PC-3 (cell line): ENCODE measurements around the gene LCLAT1. TPM values are rescaled to one million over a fixed set of nuclear protein-coding genes. Genes with fewer than 3 reads are reported as not detected.
"Not testable (repeated sequence)": the region's sequence is repeated elsewhere in the genome, so short reads cannot be mapped to it uniquely, and the experiment has no call there.

ENCODE experiments used
- ATAC-seq: fragments of 200-7000 bp; cut with Tn5 transposase; 2 replicates; pipeline ENCODE4 v1.9.1; 2020; ENCODE audit warnings: mild to moderate bottlenecking, moderate library complexity
- BruUV-seq: library from RNA; stranded (reverse); fragments of 400-500 nt; replicated peaks from 2 replicates; lab custom pipeline; 2021; lab: Mats Ljungman, UMichigan
- CTCF ChIA-PET: fragments of 300-600 bp; sonication (Branson Sonifier 250); formaldehyde crosslinking; loops from one replicate; lab custom pipeline; 2022; ENCODE audit warnings: antibody characterized with exemption; lab: Charles Lee
- POLR2A ChIA-PET: fragments of 300-600 bp; sonication (Branson Sonifier 250); formaldehyde crosslinking; loops from one replicate; lab custom pipeline; 2022; ENCODE audit warnings: antibody characterized with exemption; ENCODE audit not compliant: unreplicated experiment; lab: Charles Lee
- DNase-seq: peaks from one replicate; pipeline ENCODE4 v3.0.0-alpha.2; 2015
- H2AFZ ChIP-seq: fragments of 300-600 bp; sonication (generic); 2 replicates; pipeline ENCODE4 v1.6.0; 2016; ENCODE audit warnings: antibody characterized with exemption, low read length
- H3F3A ChIP-seq: fragments of 300-600 bp; sonication (generic); one replicate; pipeline ENCODE4 v1.6.0; 2017; ENCODE audit warnings: antibody characterized with exemption, low read length, control low read depth, mild to moderate bottlenecking; ENCODE audit not compliant: unreplicated experiment
- H3K27ac ChIP-seq: fragments of 300-600 bp; sonication (generic); 2 replicates; pipeline ENCODE4 v1.5.1; 2016; ENCODE audit warnings: mild to moderate bottlenecking, low read length
- H3K27me3 ChIP-seq: fragments of 300-600 bp; sonication (generic); 2 replicates; pipeline ENCODE4 v1.6.1; 2016; ENCODE audit warnings: low read length, mixed read lengths
- H3K36me3 ChIP-seq: fragments of 300-600 bp; sonication (generic); 2 replicates; pipeline ENCODE4 v1.6.1; 2016; ENCODE audit warnings: low read depth, mixed run types, low read length, mixed read lengths
- H3K4me1 ChIP-seq: fragments of 300-600 bp; sonication (generic); 2 replicates; pipeline ENCODE4 v1.5.1; 2016; ENCODE audit warnings: low read length; ENCODE audit not compliant: insufficient read depth
- H3K4me2 ChIP-seq: fragments of 300-600 bp; sonication (generic); 2 replicates; pipeline ENCODE4 v1.6.0; 2016; ENCODE audit warnings: low read length
- H3K4me3 ChIP-seq: fragments of 300-600 bp; sonication (generic); 2 replicates; pipeline ENCODE4 v1.5.1; 2016; ENCODE audit warnings: mild to moderate bottlenecking, low read length, mixed read lengths
- H3K79me2 ChIP-seq: fragments of 300-600 bp; sonication (generic); 2 replicates; pipeline ENCODE4 v1.6.1; 2017; ENCODE audit warnings: low read length, mixed read lengths
- H3K9ac ChIP-seq: fragments of 300-600 bp; sonication (generic); 2 replicates; pipeline ENCODE4 v1.6.0; 2016; ENCODE audit warnings: mild to moderate bottlenecking, low read length
- H3K9me2 ChIP-seq: fragments of 300-600 bp; sonication (generic); replicated peaks from 2 replicates; pipeline ENCODE4 v1.6.1; 2016; ENCODE audit warnings: mixed run types, low read length, mixed read lengths
- H3K9me3 ChIP-seq: fragments of 300-600 bp; sonication (generic); 2 replicates; pipeline ENCODE4 v1.6.1; 2016; ENCODE audit warnings: low read length, mixed read lengths
- H4K20me1 ChIP-seq: fragments of 300-600 bp; sonication (generic); 2 replicates; pipeline ENCODE4 v1.6.1; 2016; ENCODE audit warnings: low read length, mixed read lengths
- EZH2 ChIP-seq: fragments of 300-600 bp; sonication (generic); IDR thresholded peaks from one replicate; pipeline ENCODE4 v1.6.1; 2017; ENCODE audit warnings: antibody characterized with exemption, mild to moderate bottlenecking, low read length; ENCODE audit not compliant: unreplicated experiment
- EZH2phosphoT487 ChIP-seq: fragments of 300-600 bp; sonication (generic); IDR thresholded peaks from 2 replicates; pipeline ENCODE4 v1.6.1; 2018; ENCODE audit warnings: mild to moderate bottlenecking, antibody characterized with exemption, low read length, borderline replicate concordance
- intact Hi-C: fragments of 100-400 bp; cut with micrococcal nuclease; formaldehyde crosslinking; loops from 2 replicates; pipeline ENCODE4 v1.9.0; 2023
- total RNA-seq: library from RNA; depleted of rRNA; stranded (reverse); fragments of >200 nt; gene quantifications from 2 replicates; pipeline ENCODE4 v1.2.3, GENCODE V29; 2014
- TF ChIP-seq, protein P1 (sequence below): fragments of 300-600 bp; sonication (generic); conservative IDR thresholded peaks from 2 replicates; pipeline ENCODE4 v1.5.1; 2017; ENCODE audit warnings: antibody characterized with exemption, low read depth, mild to moderate bottlenecking, low read length

LCLAT1 gene
- total RNA-seq, 1 experiment from 2014 or later: 22.0 TPM

- no TSS peak for BruUV-seq
- POLR2A ChIA-PET: no interaction called here
- H3K79me2 ChIP-seq: peaks cover 39% of the 10 kb centered on the region
Observed at GRCh38 chr2:30493440-30493839, 46.4 kb downstream of the LCLAT1 start.

GRCh38 chr2:30495896-30496295 lies 48.9 kb downstream of the LCLAT1 start:
- BruUV-seq, H3F3A ChIP-seq, H3K27me3 ChIP-seq, H3K4me2 ChIP-seq, H3K9me2 ChIP-seq, ATAC-seq, H4K20me1 ChIP-seq, CTCF ChIA-PET, H3K4me3 ChIP-seq, H3K27ac ChIP-seq, DNase-seq, H2AFZ ChIP-seq, intact Hi-C loops, H3K9ac ChIP-seq, POLR2A ChIA-PET: not testable (repeated sequence)
- peaks cover 40% of the 10 kb centered on the region for H3K79me2 ChIP-seq
- H3K4me1 ChIP-seq: peaks cover 13% of the 10 kb centered on the region
- peaks cover 20% of the 10 kb centered on the region for H3K9me3 ChIP-seq
- peaks cover 30% of the 10 kb centered on the region for H3K36me3 ChIP-seq

More at GRCh38 chr2:30493440-30493839, 46.4 kb downstream of the LCLAT1 start:
- no peak for ATAC-seq
- H3K4me1 ChIP-seq: peaks cover 13% of the 10 kb centered on the region
- DNase-seq: no peak
- TF ChIP-seq EZH2phosphoT487 (no peak), EZH2 (no peak)
- TF ChIP-seq, protein P1, sequence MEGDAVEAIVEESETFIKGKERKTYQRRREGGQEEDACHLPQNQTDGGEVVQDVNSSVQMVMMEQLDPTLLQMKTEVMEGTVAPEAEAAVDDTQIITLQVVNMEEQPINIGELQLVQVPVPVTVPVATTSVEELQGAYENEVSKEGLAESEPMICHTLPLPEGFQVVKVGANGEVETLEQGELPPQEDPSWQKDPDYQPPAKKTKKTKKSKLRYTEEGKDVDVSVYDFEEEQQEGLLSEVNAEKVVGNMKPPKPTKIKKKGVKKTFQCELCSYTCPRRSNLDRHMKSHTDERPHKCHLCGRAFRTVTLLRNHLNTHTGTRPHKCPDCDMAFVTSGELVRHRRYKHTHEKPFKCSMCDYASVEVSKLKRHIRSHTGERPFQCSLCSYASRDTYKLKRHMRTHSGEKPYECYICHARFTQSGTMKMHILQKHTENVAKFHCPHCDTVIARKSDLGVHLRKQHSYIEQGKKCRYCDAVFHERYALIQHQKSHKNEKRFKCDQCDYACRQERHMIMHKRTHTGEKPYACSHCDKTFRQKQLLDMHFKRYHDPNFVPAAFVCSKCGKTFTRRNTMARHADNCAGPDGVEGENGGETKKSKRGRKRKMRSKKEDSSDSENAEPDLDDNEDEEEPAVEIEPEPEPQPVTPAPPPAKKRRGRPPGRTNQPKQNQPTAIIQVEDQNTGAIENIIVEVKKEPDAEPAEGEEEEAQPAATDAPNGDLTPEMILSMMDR: no peak
- no peaks in the 10 kb centered on the region for H4K20me1 ChIP-seq
- no peaks in the 10 kb centered on the region for H3K27me3 ChIP-seq
- no peak overlapping the region for H2AFZ ChIP-seq
- no peaks in the 10 kb centered on the region for H3K9me2 ChIP-seq
- peaks cover 14% of the 10 kb centered on the region; the same call in 1 of the 2 replicates for H3K36me3 ChIP-seq
- H3K9ac ChIP-seq: no peak overlapping the region
- no peak overlapping the region for H3K4me3 ChIP-seq
- H3F3A ChIP-seq: no peaks in the 10 kb centered on the region
- intact Hi-C loops: no loop called here
- H3K9me3 ChIP-seq: peaks cover 5% of the 10 kb centered on the region; the same call in 1 of the 2 replicates
- no peak overlapping the region for H3K27ac ChIP-seq
- no peak overlapping the region for H3K4me2 ChIP-seq
- CTCF ChIA-PET: no interaction called here

DNA sequence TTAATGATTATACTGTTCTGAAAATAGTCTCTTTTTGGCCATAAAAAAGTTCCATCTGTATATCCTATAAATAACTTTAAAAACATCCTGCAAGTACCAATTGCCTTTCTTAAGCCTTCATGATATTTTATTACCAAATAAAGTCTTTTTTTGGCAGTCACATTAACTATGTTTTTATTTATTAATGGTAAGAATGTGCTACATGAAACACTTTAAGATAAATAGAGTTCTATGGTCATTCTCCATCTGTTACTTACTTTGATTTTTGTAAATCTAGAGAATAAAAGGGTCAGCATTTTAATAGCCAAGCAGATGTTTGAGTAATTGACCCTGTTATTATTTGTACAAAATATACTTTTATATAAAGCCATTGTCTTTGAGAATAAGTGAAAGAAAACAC lies 52.6 kb downstream of the LCLAT1 start:
- peaks cover 20% of the 10 kb centered on the region for H3K9me3 ChIP-seq
- no peak overlapping the region for H3K4me3 ChIP-seq
- BruUV-seq: no TSS peak
- H3K79me2 ChIP-seq: peaks cover 29% of the 10 kb centered on the region; the same call in 1 of the 2 replicates
- no peaks in the 10 kb centered on the region for H3F3A ChIP-seq
- no peaks in the 10 kb centered on the region for H3K4me1 ChIP-seq
- no peak for DNase-seq
- no peak overlapping the region for H3K9ac ChIP-seq
- H3K27me3 ChIP-seq: no peaks in the 10 kb centered on the region
- no peak for ATAC-seq
- no peak for TF ChIP-seq EZH2phosphoT487
- TF ChIP-seq, protein P1: no peak
- no peak for TF ChIP-seq EZH2
- H3K4me2 ChIP-seq: no peak overlapping the region
- H3K36me3 ChIP-seq: peaks cover 39% of the 10 kb centered on the region
- no peak overlapping the region for H2AFZ ChIP-seq
- no peaks in the 10 kb centered on the region for H3K9me2 ChIP-seq
- POLR2A ChIA-PET: no interaction called here
- CTCF ChIA-PET: no interaction called here
- H4K20me1 ChIP-seq: no peaks in the 10 kb centered on the region
- H3K27ac ChIP-seq: no peak overlapping the region
- intact Hi-C loops: no loop called here
